Measurements from ENCODE around the gene FBXO24. TPM values are rescaled to one million over a fixed set of nuclear protein-coding genes. Genes with fewer than 3 reads are reported as not detected.

The FBXO24 gene
- total and polyA plus RNA-seq, 2 of the 8 experiments (the other 6 are each of a cell fraction or from before 2014, with no cell fraction given) = 0.35 to 0.57 TPM

DNA sequence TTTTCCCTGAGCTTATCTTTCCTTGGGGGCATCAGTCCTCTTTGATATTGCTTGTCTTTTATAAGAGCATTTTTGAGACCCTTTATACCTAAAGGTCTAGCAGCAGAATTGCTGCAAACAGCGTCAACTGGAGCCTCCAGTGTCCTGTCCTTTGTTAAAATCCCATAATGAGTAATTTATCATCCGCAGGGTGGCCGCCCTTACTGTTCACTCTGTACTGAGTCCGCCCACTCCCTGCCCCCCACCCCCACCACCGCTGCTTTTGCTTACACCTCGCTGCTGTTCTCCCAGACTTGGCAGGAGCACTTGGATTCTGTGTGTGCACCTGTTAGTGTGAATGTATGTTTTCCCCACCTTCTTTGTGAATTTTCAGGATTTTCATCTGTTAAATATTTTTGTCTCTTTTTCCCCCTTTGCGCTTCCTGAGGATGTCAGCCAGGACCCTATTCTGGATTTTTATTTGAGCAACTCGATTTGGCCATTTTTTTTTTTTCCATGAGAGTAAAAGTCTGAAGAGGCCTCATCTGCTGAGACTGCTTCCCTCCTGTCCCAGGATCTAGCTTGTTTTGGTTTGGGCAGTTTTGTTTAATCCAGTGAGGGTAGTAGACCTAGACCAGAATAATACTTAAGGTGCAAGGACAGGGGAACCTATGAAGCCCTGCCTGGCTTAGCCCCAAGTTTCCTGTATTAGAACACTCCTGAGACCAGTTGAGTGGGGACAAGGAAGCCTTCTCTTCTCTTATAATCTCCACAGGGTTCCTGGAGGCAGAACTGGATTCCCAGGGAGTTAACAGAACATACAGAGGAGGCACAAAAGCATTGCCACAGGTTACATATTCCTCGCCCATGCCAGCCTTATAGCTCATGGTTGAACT lies 39.0 kb upstream of the FBXO24 start (continued):
- TF ChIP-seq, protein P1, sequence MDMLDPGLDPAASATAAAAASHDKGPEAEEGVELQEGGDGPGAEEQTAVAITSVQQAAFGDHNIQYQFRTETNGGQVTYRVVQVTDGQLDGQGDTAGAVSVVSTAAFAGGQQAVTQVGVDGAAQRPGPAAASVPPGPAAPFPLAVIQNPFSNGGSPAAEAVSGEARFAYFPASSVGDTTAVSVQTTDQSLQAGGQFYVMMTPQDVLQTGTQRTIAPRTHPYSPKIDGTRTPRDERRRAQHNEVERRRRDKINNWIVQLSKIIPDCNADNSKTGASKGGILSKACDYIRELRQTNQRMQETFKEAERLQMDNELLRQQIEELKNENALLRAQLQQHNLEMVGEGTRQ (IDR thresholded peaks at IDR 0.05; ENCODE audit: low read length) = no peak
- no peak for TF ChIP-seq JUND (IDR thresholded peaks at IDR 0.05; ENCODE audit: low read length)
- TF ChIP-seq RNF2 (IDR thresholded peaks at IDR 0.05; ENCODE audit: borderline replicate concordance, low read depth, low read length, missing control alignments, poor library complexity, severe bottlenecking) = no peak
- TF ChIP-seq, protein P2, sequence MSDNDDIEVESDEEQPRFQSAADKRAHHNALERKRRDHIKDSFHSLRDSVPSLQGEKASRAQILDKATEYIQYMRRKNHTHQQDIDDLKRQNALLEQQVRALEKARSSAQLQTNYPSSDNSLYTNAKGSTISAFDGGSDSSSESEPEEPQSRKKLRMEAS (IDR thresholded peaks at IDR 0.05) = no peak
- no peak for TF ChIP-seq GTF2F1 (IDR thresholded peaks at IDR 0.05; ENCODE audit: borderline replicate concordance, low read depth, low read length)
- TF ChIP-seq, protein P3, sequence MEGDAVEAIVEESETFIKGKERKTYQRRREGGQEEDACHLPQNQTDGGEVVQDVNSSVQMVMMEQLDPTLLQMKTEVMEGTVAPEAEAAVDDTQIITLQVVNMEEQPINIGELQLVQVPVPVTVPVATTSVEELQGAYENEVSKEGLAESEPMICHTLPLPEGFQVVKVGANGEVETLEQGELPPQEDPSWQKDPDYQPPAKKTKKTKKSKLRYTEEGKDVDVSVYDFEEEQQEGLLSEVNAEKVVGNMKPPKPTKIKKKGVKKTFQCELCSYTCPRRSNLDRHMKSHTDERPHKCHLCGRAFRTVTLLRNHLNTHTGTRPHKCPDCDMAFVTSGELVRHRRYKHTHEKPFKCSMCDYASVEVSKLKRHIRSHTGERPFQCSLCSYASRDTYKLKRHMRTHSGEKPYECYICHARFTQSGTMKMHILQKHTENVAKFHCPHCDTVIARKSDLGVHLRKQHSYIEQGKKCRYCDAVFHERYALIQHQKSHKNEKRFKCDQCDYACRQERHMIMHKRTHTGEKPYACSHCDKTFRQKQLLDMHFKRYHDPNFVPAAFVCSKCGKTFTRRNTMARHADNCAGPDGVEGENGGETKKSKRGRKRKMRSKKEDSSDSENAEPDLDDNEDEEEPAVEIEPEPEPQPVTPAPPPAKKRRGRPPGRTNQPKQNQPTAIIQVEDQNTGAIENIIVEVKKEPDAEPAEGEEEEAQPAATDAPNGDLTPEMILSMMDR (IDR thresholded peaks at IDR 0.05; ENCODE audit: control extremely low read depth in 1 of 3, insufficient read depth in 1 of 3, low read depth in 1 of 3, low read length in 3 of 3) = no peak

Data from H1 (cell line).